ENCODE data around the gene KANSL1.

DNA sequence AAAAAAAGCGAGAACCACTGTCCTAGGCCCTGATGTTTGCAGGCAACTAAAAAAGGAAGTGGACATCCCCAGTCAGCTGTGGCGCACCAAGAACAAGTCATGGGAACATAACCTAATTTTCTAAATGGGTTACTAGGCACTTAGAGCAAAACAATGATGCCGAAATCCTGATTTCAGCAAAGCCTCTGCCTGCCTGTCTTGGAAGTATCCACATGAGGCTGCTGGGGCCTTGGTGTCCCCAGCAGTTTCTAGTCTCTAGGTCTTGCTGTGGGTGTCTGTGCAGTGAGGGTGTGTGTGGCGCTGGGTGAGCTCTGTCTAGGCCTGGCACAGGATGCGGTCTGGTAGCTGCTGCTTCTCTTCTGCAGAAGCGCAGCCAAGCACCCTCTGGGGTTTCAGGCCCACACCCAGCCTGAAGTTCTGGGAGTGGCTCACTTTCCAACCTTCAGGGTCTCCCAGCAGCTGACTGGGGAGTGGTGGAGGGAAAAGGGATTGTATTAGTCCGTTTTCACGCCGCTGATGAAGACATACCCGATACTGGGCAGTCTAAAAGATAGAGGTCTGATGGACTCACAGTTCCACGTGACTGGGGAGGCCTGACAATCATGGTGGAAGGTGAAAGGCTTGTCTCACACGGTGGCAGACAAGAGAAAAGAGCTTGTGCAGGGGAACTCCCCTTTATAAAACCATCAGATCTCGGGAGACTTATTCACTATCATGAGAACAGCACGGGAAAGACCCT lies 173.0 kb downstream of the KANSL1 start:
- TF ChIP-seq, protein P1, sequence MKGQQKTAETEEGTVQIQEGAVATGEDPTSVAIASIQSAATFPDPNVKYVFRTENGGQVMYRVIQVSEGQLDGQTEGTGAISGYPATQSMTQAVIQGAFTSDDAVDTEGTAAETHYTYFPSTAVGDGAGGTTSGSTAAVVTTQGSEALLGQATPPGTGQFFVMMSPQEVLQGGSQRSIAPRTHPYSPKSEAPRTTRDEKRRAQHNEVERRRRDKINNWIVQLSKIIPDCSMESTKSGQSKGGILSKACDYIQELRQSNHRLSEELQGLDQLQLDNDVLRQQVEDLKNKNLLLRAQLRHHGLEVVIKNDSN (IDR thresholded peaks at IDR 0.05): no peak
- no peak for TF ChIP-seq TCF12 (IDR thresholded peaks at IDR 0.05; ENCODE audit: low read depth)
- TF ChIP-seq, protein P2, sequence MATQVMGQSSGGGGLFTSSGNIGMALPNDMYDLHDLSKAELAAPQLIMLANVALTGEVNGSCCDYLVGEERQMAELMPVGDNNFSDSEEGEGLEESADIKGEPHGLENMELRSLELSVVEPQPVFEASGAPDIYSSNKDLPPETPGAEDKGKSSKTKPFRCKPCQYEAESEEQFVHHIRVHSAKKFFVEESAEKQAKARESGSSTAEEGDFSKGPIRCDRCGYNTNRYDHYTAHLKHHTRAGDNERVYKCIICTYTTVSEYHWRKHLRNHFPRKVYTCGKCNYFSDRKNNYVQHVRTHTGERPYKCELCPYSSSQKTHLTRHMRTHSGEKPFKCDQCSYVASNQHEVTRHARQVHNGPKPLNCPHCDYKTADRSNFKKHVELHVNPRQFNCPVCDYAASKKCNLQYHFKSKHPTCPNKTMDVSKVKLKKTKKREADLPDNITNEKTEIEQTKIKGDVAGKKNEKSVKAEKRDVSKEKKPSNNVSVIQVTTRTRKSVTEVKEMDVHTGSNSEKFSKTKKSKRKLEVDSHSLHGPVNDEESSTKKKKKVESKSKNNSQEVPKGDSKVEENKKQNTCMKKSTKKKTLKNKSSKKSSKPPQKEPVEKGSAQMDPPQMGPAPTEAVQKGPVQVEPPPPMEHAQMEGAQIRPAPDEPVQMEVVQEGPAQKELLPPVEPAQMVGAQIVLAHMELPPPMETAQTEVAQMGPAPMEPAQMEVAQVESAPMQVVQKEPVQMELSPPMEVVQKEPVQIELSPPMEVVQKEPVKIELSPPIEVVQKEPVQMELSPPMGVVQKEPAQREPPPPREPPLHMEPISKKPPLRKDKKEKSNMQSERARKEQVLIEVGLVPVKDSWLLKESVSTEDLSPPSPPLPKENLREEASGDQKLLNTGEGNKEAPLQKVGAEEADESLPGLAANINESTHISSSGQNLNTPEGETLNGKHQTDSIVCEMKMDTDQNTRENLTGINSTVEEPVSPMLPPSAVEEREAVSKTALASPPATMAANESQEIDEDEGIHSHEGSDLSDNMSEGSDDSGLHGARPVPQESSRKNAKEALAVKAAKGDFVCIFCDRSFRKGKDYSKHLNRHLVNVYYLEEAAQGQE (IDR thresholded peaks at IDR 0.05; ENCODE audit: low read depth): no peak
